Suprapubic skin (tissue), 4 donors: ENCODE measurements around the gene CDK1. TPM values are rescaled to one million over a fixed set of nuclear protein-coding genes. Genes with fewer than 3 reads are reported as not detected.

Experiments
- DNase-seq, 2 donors: peaks; one replicate each; pipeline ENCODE4 v3.0.0-alpha.2; 2019; ENCODE audit warnings: low spot score in 2 of 2
- H3K27ac ChIP-seq: fragments of 200-600 bp; sonication (generic); one replicate; pipeline ENCODE4 v1.5.1; 2019
- H3K27me3 ChIP-seq: fragments of 200-600 bp; sonication (generic); one replicate; pipeline ENCODE4 v1.5.1; 2019
- H3K36me3 ChIP-seq: fragments of 200-600 bp; sonication (generic); one replicate; pipeline ENCODE4 v1.5.1; 2019
- H3K4me1 ChIP-seq: fragments of 200-600 bp; sonication (generic); one replicate; pipeline ENCODE4 v1.5.1; 2019
- H3K4me3 ChIP-seq: fragments of 200-600 bp; sonication (generic); one replicate; pipeline ENCODE4 v1.5.1; 2019; ENCODE audit warnings: mild to moderate bottlenecking
- H3K9me3 ChIP-seq: fragments of 200-600 bp; sonication (generic); one replicate; pipeline ENCODE4 v1.5.1; 2019
- CTCF ChIP-seq, 2 donors: fragments of 200-600 bp in 1 of 2; fragments of 450-650 bp in 1 of 2; sonication (generic) in 1 of 2; IDR thresholded peaks; one replicate each; pipeline ENCODE4 v1.5.1; 2016 to 2019; ENCODE audit warnings: antibody characterized with exemption in 2 of 2, mild to moderate bottlenecking in 1 of 2, moderate library complexity in 1 of 2
- EP300 ChIP-seq: sonication (generic); formaldehyde crosslinking; IDR thresholded peaks from one replicate; pipeline ENCODE4 v1.6.1; 2017; ENCODE audit warnings: antibody characterized with exemption
- POLR2A ChIP-seq, 2 donors: fragments of 450-650 bp; IDR thresholded peaks; one replicate each; pipeline ENCODE4 v1.6.1; 2017; ENCODE audit warnings: antibody characterized with exemption in 2 of 2, mild to moderate bottlenecking in 2 of 2, moderate library complexity in 2 of 2
- POLR2AphosphoS5 ChIP-seq, 3 donors: sonication (generic); formaldehyde crosslinking; IDR thresholded peaks; one replicate each; pipeline ENCODE4 v1.6.1; 2017; ENCODE audit warnings: antibody characterized with exemption in 3 of 3
- WGBS: methylation state at CpG from one replicate; pipeline ENCODE4 v1.1.5; 2018; 5-methylcytosine and 5-hydroxymethylcytosine counted together
- total RNA-seq, 4 donors: library from RNA; depleted of rRNA; stranded (reverse); fragments of >200 nt; gene quantifications; one replicate each; pipeline ENCODE4 v1.1.0, GENCODE V29; 2016

The CDK1 gene
- total RNA-seq, 4 donors from 2014 or later = 4.8 to 14.3 (median 8.6) TPM

- WGBS = 38% methylated on average over 3 of the region's 3 CpGs
- Histone ChIP-seq H3K36me3 (no peaks in the 10 kb centered on the region), H3K4me3 (no peak overlapping the region), H3K27ac (no peak overlapping the region), H3K27me3 (no peaks in the 10 kb centered on the region), H3K9me3 (no peaks in the 10 kb centered on the region), H3K4me1 (peaks cover 26% of the 10 kb centered on the region)
- no peak for DNase-seq
- TF ChIP-seq POLR2A (IDR thresholded peaks at IDR 0.05) = no peak
- no peak for TF ChIP-seq EP300
- no peak for TF ChIP-seq POLR2AphosphoS5 (IDR thresholded peaks at IDR 0.05)
- no peak for TF ChIP-seq CTCF (IDR thresholded peaks at IDR 0.05)
Observed at GRCh38 chr10:60818134-60818770, 40.0 kb downstream of the CDK1 start.

- no peak for DNase-seq
- peaks cover 26% of the 10 kb centered on the region for H3K4me1 ChIP-seq
- no peaks in the 10 kb centered on the region for H3K36me3 ChIP-seq
- H3K9me3 ChIP-seq = no peaks in the 10 kb centered on the region
- TF ChIP-seq EP300 = no peak
- TF ChIP-seq POLR2AphosphoS5 (IDR thresholded peaks at IDR 0.05) = no peak
- no peak for TF ChIP-seq POLR2A (IDR thresholded peaks at IDR 0.05)
- no peak for TF ChIP-seq CTCF (IDR thresholded peaks at IDR 0.05)
- no peak overlapping the region for H3K27ac ChIP-seq
- no peaks in the 10 kb centered on the region for H3K27me3 ChIP-seq
- 94% methylated on average over 6 of the region's 6 CpGs for WGBS
- H3K4me3 ChIP-seq = no peak overlapping the region
Observed at GRCh38 chr10:60819271-60819670, 41.0 kb downstream of the CDK1 start.

GRCh38 chr10:60820093-60820754, 41.9 kb downstream of the CDK1 start:
- H3K9me3 ChIP-seq = no peaks in the 10 kb centered on the region
- no peak overlapping the region for H3K4me3 ChIP-seq
- WGBS = 66% methylated on average over 6 of the region's 6 CpGs
- no peaks in the 10 kb centered on the region for H3K27me3 ChIP-seq
- no peak for TF ChIP-seq POLR2A (IDR thresholded peaks at IDR 0.05)
- TF ChIP-seq POLR2AphosphoS5 (IDR thresholded peaks at IDR 0.05) = no peak
- TF ChIP-seq EP300 = no peak
- no peak for TF ChIP-seq CTCF (IDR thresholded peaks at IDR 0.05)
- no peak overlapping the region for H3K27ac ChIP-seq
- H3K36me3 ChIP-seq = no peaks in the 10 kb centered on the region
- peaks cover 26% of the 10 kb centered on the region for H3K4me1 ChIP-seq
- DNase-seq = no peak

GRCh38 chr10:60821656-60822055, 43.4 kb downstream of the CDK1 start:
- TF ChIP-seq POLR2AphosphoS5 (IDR thresholded peaks at IDR 0.05) = no peak
- TF ChIP-seq CTCF (IDR thresholded peaks at IDR 0.05) = no peak
- TF ChIP-seq POLR2A (IDR thresholded peaks at IDR 0.05) = no peak
- no peak for TF ChIP-seq EP300
- 62% methylated on average over 2 of the region's 2 CpGs for whole genome bisulfite sequencing
- Histone ChIP-seq H3K27ac (no peak overlapping the region), H3K36me3 (no peaks in the 10 kb centered on the region), H3K4me3 (no peak overlapping the region), H3K27me3 (no peaks in the 10 kb centered on the region), H3K4me1 (peaks cover 21% of the 10 kb centered on the region), H3K9me3 (no peaks in the 10 kb centered on the region)
- DNase-seq = no peak

- DNase-seq = no peak
- 82% methylated on average over 4 of the region's 4 CpGs for WGBS
- Histone ChIP-seq H3K9me3 (no peaks in the 10 kb centered on the region), H3K36me3 (no peaks in the 10 kb centered on the region), H3K27me3 (no peaks in the 10 kb centered on the region), H3K4me1 (peaks cover 11% of the 10 kb centered on the region), H3K4me3 (no peak overlapping the region), H3K27ac (no peak overlapping the region)
- TF ChIP-seq POLR2A (IDR thresholded peaks at IDR 0.05) (no peak), EP300 (no peak), CTCF (IDR thresholded peaks at IDR 0.05) (no peak), POLR2AphosphoS5 (IDR thresholded peaks at IDR 0.05) (no peak)
Observed at GRCh38 chr10:60822809-60823208, 44.5 kb downstream of the CDK1 start.
